Adrenal gland (tissue), 5 donors: ENCODE results near the gene HAUS7.

Source experiments
- POLR2A ChIP-seq, 2 donors: fragments of 450-650 bp; IDR thresholded peaks; one replicate each; pipeline ENCODE4 v1.6.1; 2017; ENCODE audit warnings: antibody characterized with exemption in 2 of 2, mild to moderate bottlenecking in 2 of 2, moderate library complexity in 1 of 2
- TF ChIP-seq, protein P1 (sequence below), 6 experiments: fragments of 450-650 bp in 4 of 6; fragments of 200-600 bp in 2 of 6; sonication (generic) in 1 of 6; IDR thresholded peaks; 1 replicate in 5 of 6; 2 replicates in 1 of 6; pipeline versions ENCODE4 v1.5.1 to v1.8.0; 2016 to 2021; ENCODE audit warnings: antibody characterized with exemption in 6 of 6, mild to moderate bottlenecking in 2 of 6, moderate library complexity in 1 of 6
- donor health status: DM: no; HTN: no; CAD: no.

DNA sequence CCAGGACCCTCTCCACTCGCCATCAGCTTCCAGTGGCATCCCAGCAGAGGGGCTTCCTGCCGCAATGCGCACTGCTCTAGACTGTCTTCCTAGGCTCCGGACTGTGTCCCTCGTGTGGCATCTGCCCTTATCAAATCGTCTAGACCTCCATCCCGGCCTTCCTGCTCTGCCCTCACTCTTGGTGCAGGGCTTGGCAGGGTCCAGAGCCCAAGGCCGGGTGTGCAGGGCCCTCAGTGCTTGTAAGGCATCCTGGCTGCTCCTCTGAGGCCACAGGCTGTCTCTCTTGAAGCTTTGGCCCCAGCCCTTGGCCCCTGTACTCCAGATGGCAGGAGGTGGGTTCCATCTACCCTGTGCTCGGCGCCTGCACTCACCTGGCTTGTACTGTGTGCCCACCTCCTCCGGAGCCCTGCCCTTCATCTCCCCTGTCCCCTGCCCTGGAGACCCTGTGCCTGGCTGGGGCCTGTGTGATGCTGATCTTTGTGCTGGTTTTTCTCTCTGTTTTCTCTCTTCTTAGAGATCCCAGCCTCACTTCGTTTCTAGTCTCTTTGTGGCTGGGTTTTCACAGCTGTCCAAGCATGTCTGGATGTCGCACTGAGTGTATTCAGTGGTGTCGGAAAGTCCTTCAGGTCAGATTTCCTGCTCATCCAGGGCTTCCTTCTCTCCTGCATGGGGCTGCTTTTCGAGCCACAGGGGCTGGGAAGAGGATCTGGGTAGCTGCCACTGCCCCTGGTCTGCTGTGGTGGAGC is 20.8 kb downstream of the HAUS7 start:
- TF ChIP-seq, protein P1, sequence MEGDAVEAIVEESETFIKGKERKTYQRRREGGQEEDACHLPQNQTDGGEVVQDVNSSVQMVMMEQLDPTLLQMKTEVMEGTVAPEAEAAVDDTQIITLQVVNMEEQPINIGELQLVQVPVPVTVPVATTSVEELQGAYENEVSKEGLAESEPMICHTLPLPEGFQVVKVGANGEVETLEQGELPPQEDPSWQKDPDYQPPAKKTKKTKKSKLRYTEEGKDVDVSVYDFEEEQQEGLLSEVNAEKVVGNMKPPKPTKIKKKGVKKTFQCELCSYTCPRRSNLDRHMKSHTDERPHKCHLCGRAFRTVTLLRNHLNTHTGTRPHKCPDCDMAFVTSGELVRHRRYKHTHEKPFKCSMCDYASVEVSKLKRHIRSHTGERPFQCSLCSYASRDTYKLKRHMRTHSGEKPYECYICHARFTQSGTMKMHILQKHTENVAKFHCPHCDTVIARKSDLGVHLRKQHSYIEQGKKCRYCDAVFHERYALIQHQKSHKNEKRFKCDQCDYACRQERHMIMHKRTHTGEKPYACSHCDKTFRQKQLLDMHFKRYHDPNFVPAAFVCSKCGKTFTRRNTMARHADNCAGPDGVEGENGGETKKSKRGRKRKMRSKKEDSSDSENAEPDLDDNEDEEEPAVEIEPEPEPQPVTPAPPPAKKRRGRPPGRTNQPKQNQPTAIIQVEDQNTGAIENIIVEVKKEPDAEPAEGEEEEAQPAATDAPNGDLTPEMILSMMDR (IDR thresholded peaks at IDR 0.05): no peak
- no peak for TF ChIP-seq POLR2A (IDR thresholded peaks at IDR 0.05)
